GM23338 (cell line): ENCODE measurements around the gene SCFD2. TPM values are rescaled to one million over a fixed set of nuclear protein-coding genes. Genes with fewer than 3 reads are reported as not detected.

Experiments
- ATAC-seq: fragments of 200-7000 bp; cut with Tn5 transposase; 3 replicates; pipeline ENCODE4 v1.9.1; 2020
- DNase-seq: peaks from one replicate; pipeline ENCODE4 v3.0.0-alpha.2; 2015; ENCODE audit warnings: low spot score
- H2AFZ ChIP-seq: fragments of 200-600 bp; sonication (generic); 2 replicates; pipeline ENCODE4 v1.8.0; 2016; ENCODE audit warnings: antibody characterized with exemption, mild to moderate bottlenecking, moderate library complexity
- H3F3A ChIP-seq: fragments of 200-600 bp; sonication (generic); replicated peaks from 2 replicates; pipeline ENCODE4 v1.8.0; 2017; ENCODE audit warnings: antibody characterized with exemption, mixed run types, low read depth
- H3K27ac ChIP-seq: fragments of 200-600 bp; sonication (generic); 2 replicates; pipeline ENCODE4 v1.6.1; 2016; ENCODE audit warnings: low read depth
- H3K27me3 ChIP-seq: fragments of 200-600 bp; sonication (generic); 2 replicates; pipeline ENCODE4 v1.8.0; 2016; ENCODE audit warnings: mild to moderate bottlenecking, mixed run types, moderate library complexity; ENCODE audit not compliant: insufficient read depth
- H3K36me3 ChIP-seq: fragments of 200-600 bp; sonication (generic); 2 replicates; pipeline ENCODE4 v1.8.0; 2016; ENCODE audit warnings: mild to moderate bottlenecking; ENCODE audit not compliant: insufficient read depth
- H3K4me1 ChIP-seq: fragments of 200-600 bp; sonication (generic); 2 replicates; pipeline ENCODE4 v1.8.0; 2016; ENCODE audit warnings: mild to moderate bottlenecking, moderate library complexity; ENCODE audit not compliant: insufficient read depth
- H3K4me2 ChIP-seq: fragments of 200-600 bp; sonication (generic); 2 replicates; pipeline ENCODE4 v1.7.1; 2017; ENCODE audit warnings: mixed run types
- H3K4me3 ChIP-seq: fragments of 200-600 bp; sonication (generic); 2 replicates; pipeline ENCODE4 v1.6.1; 2016; ENCODE audit warnings: mixed run types
- H3K79me2 ChIP-seq: fragments of 200-600 bp; sonication (generic); replicated peaks from 2 replicates; pipeline ENCODE4 v1.8.0; 2017; ENCODE audit warnings: mild to moderate bottlenecking; ENCODE audit not compliant: insufficient read depth
- H3K9me2 ChIP-seq: fragments of 200-600 bp; sonication (generic); 2 replicates; pipeline ENCODE4 v1.8.0; 2017; ENCODE audit not compliant: insufficient read depth
- H4K20me1 ChIP-seq: fragments of 200-600 bp; sonication (generic); replicated peaks from 2 replicates; pipeline ENCODE4 v1.8.0; 2017; ENCODE audit warnings: mild to moderate bottlenecking; ENCODE audit not compliant: insufficient read depth
- H3K27ac Mint-ChIP-seq: 2 replicates; pipeline ENCODE4 v1.8.0; 2020; ENCODE audit warnings: inconsistent platforms, mild to moderate bottlenecking, moderate library complexity, mixed read lengths
- H3K27me3 Mint-ChIP-seq: 3 replicates; pipeline ENCODE4 v1.8.0; 2022; ENCODE audit warnings: low read depth, mild to moderate bottlenecking, moderate library complexity, mixed read lengths, inconsistent platforms; ENCODE audit not compliant: insufficient read depth, poor library complexity
- H3K36me3 Mint-ChIP-seq: 3 replicates; pipeline ENCODE4 v1.8.0; 2021; ENCODE audit warnings: low read depth, mild to moderate bottlenecking, inconsistent platforms, moderate library complexity, mixed read lengths
- H3K4me1 Mint-ChIP-seq: 3 replicates; pipeline ENCODE4 v1.8.0; 2020; ENCODE audit warnings: mild to moderate bottlenecking, inconsistent platforms, mixed read lengths
- H3K4me3 Mint-ChIP-seq: 3 replicates; pipeline ENCODE4 v1.8.0; 2021; ENCODE audit warnings: moderate library complexity, mild to moderate bottlenecking, inconsistent platforms, mixed read lengths
- H3K9me3 Mint-ChIP-seq: 3 replicates; pipeline ENCODE4 v1.8.0; 2020; ENCODE audit warnings: moderate library complexity, mild to moderate bottlenecking, inconsistent platforms, mixed read lengths
- CREB1 ChIP-seq: fragments of 250-450 bp; sonication (Bioruptor Pico); IDR thresholded peaks from 2 replicates; pipeline ENCODE4 v1.5.0; 2020; ENCODE audit warnings: low read depth, mild to moderate bottlenecking, moderate library complexity
- EZH2 ChIP-seq: fragments of 200-600 bp; sonication (generic); IDR thresholded peaks from one replicate; pipeline ENCODE4 v1.8.0; 2017; ENCODE audit warnings: antibody characterized with exemption, mild to moderate bottlenecking, low read depth; ENCODE audit not compliant: unreplicated experiment
- EZH2phosphoT487 ChIP-seq: fragments of 200-600 bp; sonication (generic); IDR thresholded peaks from one replicate; pipeline ENCODE4 v1.8.1; 2018; ENCODE audit warnings: antibody characterized with exemption; ENCODE audit not compliant: unreplicated experiment
- JUNB ChIP-seq: IDR thresholded peaks from one replicate; pipeline ENCODE4 v1.6.1; 2016; ENCODE audit warnings: antibody characterized with exemption; ENCODE audit not compliant: unreplicated experiment
- NANOG ChIP-seq: IDR thresholded peaks from 2 replicates; pipeline ENCODE4 v1.6.1; 2016; ENCODE audit warnings: antibody characterized with exemption, borderline replicate concordance
- POLR2AphosphoS5 ChIP-seq: IDR thresholded peaks from 2 replicates; pipeline ENCODE4 v1.6.1; 2016; ENCODE audit warnings: antibody characterized with exemption, low read depth
- STAT1 ChIP-seq: IDR thresholded peaks from one replicate; pipeline ENCODE4 v1.6.1; 2016; ENCODE audit warnings: antibody characterized with exemption; ENCODE audit not compliant: unreplicated experiment
- ZNF114 ChIP-seq: fragments of 250-450 bp; sonication (Bioruptor Pico); IDR thresholded peaks from 2 replicates; pipeline ENCODE4 v1.5.0; 2020; ENCODE audit warnings: mild to moderate bottlenecking, moderate library complexity
- ZNF331 ChIP-seq: fragments of 250-450 bp; sonication (Bioruptor Pico); IDR thresholded peaks from 2 replicates; pipeline ENCODE4 v1.5.0; 2020; ENCODE audit warnings: low read depth, mild to moderate bottlenecking, moderate library complexity
- polyA plus RNA-seq: library from polyadenylated mRNA; unstranded; fragments of >200 nt; fragmentation: Nextera tagmentation; extraction: Ambion mirVana; gene quantifications from 2 replicates; pipeline ENCODE4 v1.2.1, GENCODE V29; 2016
- total RNA-seq: library from RNA; depleted of rRNA; stranded (reverse); fragments of >200 nt; shearing (Covaris generic); gene quantifications from 2 replicates; pipeline ENCODE4 v1.2.3, GENCODE V29; 2014
- TF ChIP-seq, protein P1 (sequence below): IDR thresholded peaks from 2 replicates; pipeline ENCODE4 v1.6.1; 2016; ENCODE audit warnings: antibody characterized with exemption
- TF ChIP-seq, protein P2 (sequence below), 2 experiments: fragments of 200-600 bp in 1 of 2; sonication (generic) in 1 of 2; conservative IDR thresholded peaks; 2 replicates each; pipeline versions ENCODE4 v1.5.1 to v1.6.1; 2016 to 2017; ENCODE audit warnings: antibody characterized with exemption in 2 of 2, low read depth in 2 of 2, mild to moderate bottlenecking in 2 of 2, moderate library complexity in 1 of 2
- TF ChIP-seq, protein P3 (sequence below): IDR thresholded peaks from one replicate; pipeline ENCODE4 v1.6.1; 2018; ENCODE audit warnings: antibody characterized with exemption; ENCODE audit not compliant: unreplicated experiment

SCFD2 gene
- total and polyA plus RNA-seq, 2 experiments from 2014 or later: 5.7 to 17.5 TPM

DNA sequence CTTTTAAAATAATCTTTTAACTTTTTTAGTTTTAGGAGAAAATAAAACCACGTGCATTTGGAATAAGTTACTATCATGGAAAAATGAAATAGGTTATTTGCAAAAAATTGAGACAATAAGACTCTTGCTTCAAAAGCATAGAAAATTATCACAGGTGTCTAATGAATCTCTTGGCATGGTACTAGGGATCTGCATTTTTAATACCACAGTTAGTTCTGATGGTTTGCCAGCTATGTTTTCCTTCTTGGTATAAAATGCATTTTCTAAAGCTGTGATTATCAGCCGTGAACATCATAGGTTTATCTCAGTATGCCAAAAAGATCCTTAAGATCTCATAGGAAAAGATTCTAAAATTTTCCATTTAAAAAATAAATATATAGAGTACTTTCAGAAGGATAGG lies 419.9 kb downstream of the SCFD2 start (continued):
- no peak for TF ChIP-seq EZH2phosphoT487
- TF ChIP-seq, protein P1, sequence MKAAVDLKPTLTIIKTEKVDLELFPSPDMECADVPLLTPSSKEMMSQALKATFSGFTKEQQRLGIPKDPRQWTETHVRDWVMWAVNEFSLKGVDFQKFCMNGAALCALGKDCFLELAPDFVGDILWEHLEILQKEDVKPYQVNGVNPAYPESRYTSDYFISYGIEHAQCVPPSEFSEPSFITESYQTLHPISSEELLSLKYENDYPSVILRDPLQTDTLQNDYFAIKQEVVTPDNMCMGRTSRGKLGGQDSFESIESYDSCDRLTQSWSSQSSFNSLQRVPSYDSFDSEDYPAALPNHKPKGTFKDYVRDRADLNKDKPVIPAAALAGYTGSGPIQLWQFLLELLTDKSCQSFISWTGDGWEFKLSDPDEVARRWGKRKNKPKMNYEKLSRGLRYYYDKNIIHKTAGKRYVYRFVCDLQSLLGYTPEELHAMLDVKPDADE: no peak
- TF ChIP-seq, protein P2, sequence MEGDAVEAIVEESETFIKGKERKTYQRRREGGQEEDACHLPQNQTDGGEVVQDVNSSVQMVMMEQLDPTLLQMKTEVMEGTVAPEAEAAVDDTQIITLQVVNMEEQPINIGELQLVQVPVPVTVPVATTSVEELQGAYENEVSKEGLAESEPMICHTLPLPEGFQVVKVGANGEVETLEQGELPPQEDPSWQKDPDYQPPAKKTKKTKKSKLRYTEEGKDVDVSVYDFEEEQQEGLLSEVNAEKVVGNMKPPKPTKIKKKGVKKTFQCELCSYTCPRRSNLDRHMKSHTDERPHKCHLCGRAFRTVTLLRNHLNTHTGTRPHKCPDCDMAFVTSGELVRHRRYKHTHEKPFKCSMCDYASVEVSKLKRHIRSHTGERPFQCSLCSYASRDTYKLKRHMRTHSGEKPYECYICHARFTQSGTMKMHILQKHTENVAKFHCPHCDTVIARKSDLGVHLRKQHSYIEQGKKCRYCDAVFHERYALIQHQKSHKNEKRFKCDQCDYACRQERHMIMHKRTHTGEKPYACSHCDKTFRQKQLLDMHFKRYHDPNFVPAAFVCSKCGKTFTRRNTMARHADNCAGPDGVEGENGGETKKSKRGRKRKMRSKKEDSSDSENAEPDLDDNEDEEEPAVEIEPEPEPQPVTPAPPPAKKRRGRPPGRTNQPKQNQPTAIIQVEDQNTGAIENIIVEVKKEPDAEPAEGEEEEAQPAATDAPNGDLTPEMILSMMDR (conservative IDR thresholded peaks at IDR 0.05; ENCODE audit: low read depth in 2 of 2): no peak
- no peak for TF ChIP-seq CREB1 (CRISPR knock-in tag)
- no peak for TF ChIP-seq ZNF331 (CRISPR knock-in tag)
- no peak for TF ChIP-seq NANOG
- TF ChIP-seq POLR2AphosphoS5: no peak
- no peak for TF ChIP-seq STAT1
- TF ChIP-seq, protein P3, sequence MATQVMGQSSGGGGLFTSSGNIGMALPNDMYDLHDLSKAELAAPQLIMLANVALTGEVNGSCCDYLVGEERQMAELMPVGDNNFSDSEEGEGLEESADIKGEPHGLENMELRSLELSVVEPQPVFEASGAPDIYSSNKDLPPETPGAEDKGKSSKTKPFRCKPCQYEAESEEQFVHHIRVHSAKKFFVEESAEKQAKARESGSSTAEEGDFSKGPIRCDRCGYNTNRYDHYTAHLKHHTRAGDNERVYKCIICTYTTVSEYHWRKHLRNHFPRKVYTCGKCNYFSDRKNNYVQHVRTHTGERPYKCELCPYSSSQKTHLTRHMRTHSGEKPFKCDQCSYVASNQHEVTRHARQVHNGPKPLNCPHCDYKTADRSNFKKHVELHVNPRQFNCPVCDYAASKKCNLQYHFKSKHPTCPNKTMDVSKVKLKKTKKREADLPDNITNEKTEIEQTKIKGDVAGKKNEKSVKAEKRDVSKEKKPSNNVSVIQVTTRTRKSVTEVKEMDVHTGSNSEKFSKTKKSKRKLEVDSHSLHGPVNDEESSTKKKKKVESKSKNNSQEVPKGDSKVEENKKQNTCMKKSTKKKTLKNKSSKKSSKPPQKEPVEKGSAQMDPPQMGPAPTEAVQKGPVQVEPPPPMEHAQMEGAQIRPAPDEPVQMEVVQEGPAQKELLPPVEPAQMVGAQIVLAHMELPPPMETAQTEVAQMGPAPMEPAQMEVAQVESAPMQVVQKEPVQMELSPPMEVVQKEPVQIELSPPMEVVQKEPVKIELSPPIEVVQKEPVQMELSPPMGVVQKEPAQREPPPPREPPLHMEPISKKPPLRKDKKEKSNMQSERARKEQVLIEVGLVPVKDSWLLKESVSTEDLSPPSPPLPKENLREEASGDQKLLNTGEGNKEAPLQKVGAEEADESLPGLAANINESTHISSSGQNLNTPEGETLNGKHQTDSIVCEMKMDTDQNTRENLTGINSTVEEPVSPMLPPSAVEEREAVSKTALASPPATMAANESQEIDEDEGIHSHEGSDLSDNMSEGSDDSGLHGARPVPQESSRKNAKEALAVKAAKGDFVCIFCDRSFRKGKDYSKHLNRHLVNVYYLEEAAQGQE: no peak
- TF ChIP-seq ZNF114 (CRISPR knock-in tag): no peak
- no peak for TF ChIP-seq EZH2

DNA sequence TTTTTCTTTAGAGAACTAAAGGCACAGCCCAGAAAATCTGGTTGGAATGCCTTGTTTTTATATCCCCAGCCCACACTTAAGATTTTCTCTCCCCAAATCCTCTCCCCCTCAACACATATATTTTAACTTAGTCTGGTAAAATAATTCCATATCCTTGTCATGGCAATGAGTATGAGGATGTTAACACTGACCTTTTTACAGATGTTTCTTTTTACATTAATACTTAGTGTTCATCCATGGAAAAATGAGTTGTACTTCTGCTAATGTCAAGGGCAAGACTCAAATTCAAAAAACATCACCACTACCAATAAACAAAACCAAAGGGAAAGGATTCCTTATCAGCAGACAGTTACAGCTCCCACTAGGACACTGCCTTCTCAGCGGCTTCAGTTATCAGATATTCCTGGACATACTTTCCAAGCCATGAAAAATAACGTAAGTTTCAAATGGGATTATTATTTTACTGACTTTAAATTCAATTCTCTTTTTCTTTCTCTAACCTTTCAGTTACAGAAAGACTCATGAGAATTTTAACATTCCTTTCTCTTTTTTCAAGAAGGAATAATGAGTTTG lies 420.4 kb downstream of the SCFD2 start:
- no peaks in the 10 kb centered on the region for H3F3A ChIP-seq
- H3K4me1 ChIP-seq: no peaks in the 10 kb centered on the region
- no peak overlapping the region for H3K4me3 Mint-ChIP-seq
- no peaks in the 10 kb centered on the region for H3K36me3 Mint-ChIP-seq
- H3K79me2 ChIP-seq: no peaks in the 10 kb centered on the region
- TF ChIP-seq JUNB (no peak), POLR2AphosphoS5 (no peak), EZH2phosphoT487 (no peak), ZNF331 (CRISPR knock-in tag) (no peak), NANOG (no peak), EZH2 (no peak)
- no peak overlapping the region for H2AFZ ChIP-seq
- no peak overlapping the region for H3K27ac Mint-ChIP-seq
- H3K4me2 ChIP-seq: no peak overlapping the region
- H4K20me1 ChIP-seq: no peaks in the 10 kb centered on the region
- no peak overlapping the region for H3K4me3 ChIP-seq
- no peak for ATAC-seq
- no peak overlapping the region for H3K27ac ChIP-seq
- H3K9me3 Mint-ChIP-seq: no peaks in the 10 kb centered on the region
- peaks cover 13% of the 10 kb centered on the region for H3K4me1 Mint-ChIP-seq
- DNase-seq: no peak
- peaks cover 3% of the 10 kb centered on the region for H3K27me3 Mint-ChIP-seq
- H3K9me2 ChIP-seq: no peaks in the 10 kb centered on the region
- H3K27me3 ChIP-seq: no peaks in the 10 kb centered on the region
- H3K36me3 ChIP-seq: no peaks in the 10 kb centered on the region
